OCI-LY1 (cell line): ENCODE data around the gene NEK6.

Source experiments
- H2AFZ ChIP-seq: fragments of 200-600 bp; sonication (generic), shearing (Covaris generic); 2 replicates; pipeline ENCODE4 v1.6.0; 2014; ENCODE audit warnings: antibody characterized with exemption, mild to moderate bottlenecking, low read length
- H3F3A ChIP-seq: fragments of 200-600 bp; sonication (generic), shearing (Covaris generic); 2 replicates; pipeline ENCODE4 v1.6.0; 2014; ENCODE audit warnings: mild to moderate bottlenecking, antibody characterized with exemption, low read length, moderate library complexity; ENCODE audit not compliant: insufficient read depth
- H3K27ac ChIP-seq: fragments of 200-600 bp; sonication (generic); 2 replicates; pipeline ENCODE4 v1.5.1; 2014; ENCODE audit warnings: low read length, mixed run types, mild to moderate bottlenecking, low read depth; ENCODE audit not compliant: poor library complexity, severe bottlenecking
- H3K27me3 ChIP-seq: fragments of 200-600 bp; sonication (generic); 2 replicates; pipeline ENCODE4 v1.6.0; 2014; ENCODE audit warnings: antibody characterized with exemption, mild to moderate bottlenecking, low read length, moderate library complexity; ENCODE audit not compliant: insufficient read depth
- H3K36me3 ChIP-seq: fragments of 200-600 bp; sonication (generic); 2 replicates; pipeline ENCODE4 v1.6.1; 2014; ENCODE audit warnings: mild to moderate bottlenecking, antibody characterized with exemption, low read length, moderate library complexity, mixed read lengths; ENCODE audit not compliant: insufficient read depth
- H3K4me1 ChIP-seq: fragments of 200-600 bp; sonication (generic); 2 replicates; pipeline ENCODE4 v1.5.1; 2014; ENCODE audit warnings: mild to moderate bottlenecking, low read length, moderate library complexity; ENCODE audit not compliant: insufficient read depth, severe bottlenecking
- H3K4me2 ChIP-seq: fragments of 200-600 bp; sonication (generic), shearing (Covaris generic); 2 replicates; pipeline ENCODE4 v1.6.1; 2014; ENCODE audit warnings: low read length
- H3K4me3 ChIP-seq: fragments of 200-600 bp; sonication (generic); 2 replicates; pipeline ENCODE4 v1.5.1; 2014; ENCODE audit warnings: low read length, low read depth, mild to moderate bottlenecking, mixed read lengths; ENCODE audit not compliant: poor library complexity, severe bottlenecking
- H3K79me2 ChIP-seq: fragments of 200-600 bp; shearing (Covaris generic); 2 replicates; pipeline ENCODE4 v1.6.1; 2016; ENCODE audit warnings: mixed run types, low read length, mixed read lengths; ENCODE audit not compliant: insufficient read depth
- H3K9ac ChIP-seq: fragments of 200-600 bp; sonication (generic), shearing (Covaris generic); 2 replicates; pipeline ENCODE4 v1.6.1; 2014; ENCODE audit warnings: mild to moderate bottlenecking, low read length, mixed read lengths
- H3K9me2 ChIP-seq: fragments of 200-600 bp; sonication (generic), shearing (Covaris generic); 2 replicates; pipeline ENCODE4 v1.6.1; 2014; ENCODE audit warnings: low read depth, mild to moderate bottlenecking, low read length, mixed read lengths
- H3K9me3 ChIP-seq: fragments of 200-600 bp; shearing (Covaris generic); 2 replicates; pipeline ENCODE4 v1.6.1; 2014; ENCODE audit warnings: low read length, mixed read lengths
- H4K20me1 ChIP-seq: fragments of 200-600 bp; sonication (generic), shearing (Covaris generic); 2 replicates; pipeline ENCODE4 v1.6.0; 2016; ENCODE audit warnings: mild to moderate bottlenecking, low read length; ENCODE audit not compliant: insufficient read depth
- EZH2 ChIP-seq: fragments of 200-600 bp; sonication (generic), shearing (Covaris generic); IDR thresholded peaks from 2 replicates; pipeline ENCODE4 v1.8.0; 2017; ENCODE audit warnings: borderline replicate concordance, mixed run types, mild to moderate bottlenecking, antibody characterized with exemption, low read length, moderate library complexity, mixed read lengths
- TF ChIP-seq, protein P1 (sequence below): fragments of 200-600 bp; sonication (generic), shearing (Covaris generic); IDR thresholded peaks from 2 replicates; pipeline ENCODE4 v1.5.1; 2017; ENCODE audit warnings: mild to moderate bottlenecking, antibody characterized with exemption, low read length, moderate library complexity, mixed read lengths

The NEK6 gene

DNA sequence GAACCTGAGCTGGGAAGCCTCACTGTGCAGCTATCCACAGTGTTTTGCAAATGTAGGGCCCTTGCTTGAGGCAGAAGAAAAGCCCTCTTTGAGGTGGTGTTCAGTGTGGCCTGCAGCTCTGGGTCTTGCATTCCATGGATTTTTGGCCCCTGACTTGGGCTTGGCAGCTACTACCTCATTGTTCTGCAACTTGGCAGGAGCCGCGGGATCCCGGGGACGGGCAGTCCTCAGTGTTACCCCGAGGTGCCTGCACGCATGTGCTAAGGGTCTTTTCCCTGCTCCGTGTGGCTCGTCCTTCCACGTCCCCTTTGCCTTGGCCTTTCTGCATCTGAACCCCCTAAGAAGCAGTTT, 39.8 kb downstream of the NEK6 start:
- H3K4me1 ChIP-seq = no peaks in the 10 kb centered on the region
- H3K79me2 ChIP-seq = no peaks in the 10 kb centered on the region
- H3K9ac ChIP-seq = no peak overlapping the region
- H3K27me3 ChIP-seq = peaks cover 5% of the 10 kb centered on the region; the same call in 1 of the 2 replicates
- no peak overlapping the region for H3K27ac ChIP-seq
- H4K20me1 ChIP-seq = no peaks in the 10 kb centered on the region
- no peaks in the 10 kb centered on the region for H3K9me3 ChIP-seq
- no peak overlapping the region for H2AFZ ChIP-seq
- H3F3A ChIP-seq = no peaks in the 10 kb centered on the region
- H3K36me3 ChIP-seq = no peaks in the 10 kb centered on the region
- TF ChIP-seq EZH2 = no peak
- TF ChIP-seq, protein P1, sequence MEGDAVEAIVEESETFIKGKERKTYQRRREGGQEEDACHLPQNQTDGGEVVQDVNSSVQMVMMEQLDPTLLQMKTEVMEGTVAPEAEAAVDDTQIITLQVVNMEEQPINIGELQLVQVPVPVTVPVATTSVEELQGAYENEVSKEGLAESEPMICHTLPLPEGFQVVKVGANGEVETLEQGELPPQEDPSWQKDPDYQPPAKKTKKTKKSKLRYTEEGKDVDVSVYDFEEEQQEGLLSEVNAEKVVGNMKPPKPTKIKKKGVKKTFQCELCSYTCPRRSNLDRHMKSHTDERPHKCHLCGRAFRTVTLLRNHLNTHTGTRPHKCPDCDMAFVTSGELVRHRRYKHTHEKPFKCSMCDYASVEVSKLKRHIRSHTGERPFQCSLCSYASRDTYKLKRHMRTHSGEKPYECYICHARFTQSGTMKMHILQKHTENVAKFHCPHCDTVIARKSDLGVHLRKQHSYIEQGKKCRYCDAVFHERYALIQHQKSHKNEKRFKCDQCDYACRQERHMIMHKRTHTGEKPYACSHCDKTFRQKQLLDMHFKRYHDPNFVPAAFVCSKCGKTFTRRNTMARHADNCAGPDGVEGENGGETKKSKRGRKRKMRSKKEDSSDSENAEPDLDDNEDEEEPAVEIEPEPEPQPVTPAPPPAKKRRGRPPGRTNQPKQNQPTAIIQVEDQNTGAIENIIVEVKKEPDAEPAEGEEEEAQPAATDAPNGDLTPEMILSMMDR = no peak
- no peaks in the 10 kb centered on the region for H3K9me2 ChIP-seq
- H3K4me3 ChIP-seq = no peak overlapping the region
- H3K4me2 ChIP-seq = no peak overlapping the region

DNA sequence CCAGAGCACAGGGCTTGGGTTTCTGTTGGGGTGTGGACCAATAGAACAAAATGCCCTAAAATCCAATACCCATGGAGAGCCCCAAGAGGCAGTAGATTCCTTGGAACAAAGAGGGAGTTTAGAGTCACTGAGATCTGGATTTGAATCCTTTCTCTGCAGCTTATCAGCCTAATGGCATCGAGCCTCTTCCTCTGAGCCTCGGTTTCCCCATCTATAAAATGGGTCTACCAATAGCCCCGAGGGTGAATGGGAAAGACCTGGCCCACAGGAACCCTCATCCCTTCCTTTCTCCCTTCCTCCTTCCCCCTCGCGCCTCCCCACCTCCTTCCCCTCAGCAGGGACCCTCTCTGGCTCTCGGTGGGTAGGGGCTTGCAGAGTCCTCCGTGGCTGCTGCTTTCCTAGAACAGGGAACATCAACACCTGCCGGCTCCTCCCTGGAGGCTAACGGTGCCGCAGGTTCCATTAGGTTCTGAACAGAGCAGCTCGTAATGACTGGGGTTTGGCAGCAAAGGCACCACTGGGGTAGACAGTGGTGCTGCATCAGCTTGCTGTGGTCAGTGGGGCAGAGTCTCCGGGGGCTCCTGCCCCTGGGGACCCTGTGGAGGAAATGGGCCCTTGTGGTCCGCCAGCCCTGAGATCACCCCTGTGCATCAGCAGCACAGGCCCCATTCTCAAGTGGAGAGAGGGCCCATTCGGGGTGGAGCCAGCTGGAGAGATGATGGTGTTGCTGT, 40.3 kb downstream of the NEK6 start:
- no peaks in the 10 kb centered on the region for H3K79me2 ChIP-seq
- no peaks in the 10 kb centered on the region for H3K9me3 ChIP-seq
- H3K4me1 ChIP-seq = no peaks in the 10 kb centered on the region

DNA sequence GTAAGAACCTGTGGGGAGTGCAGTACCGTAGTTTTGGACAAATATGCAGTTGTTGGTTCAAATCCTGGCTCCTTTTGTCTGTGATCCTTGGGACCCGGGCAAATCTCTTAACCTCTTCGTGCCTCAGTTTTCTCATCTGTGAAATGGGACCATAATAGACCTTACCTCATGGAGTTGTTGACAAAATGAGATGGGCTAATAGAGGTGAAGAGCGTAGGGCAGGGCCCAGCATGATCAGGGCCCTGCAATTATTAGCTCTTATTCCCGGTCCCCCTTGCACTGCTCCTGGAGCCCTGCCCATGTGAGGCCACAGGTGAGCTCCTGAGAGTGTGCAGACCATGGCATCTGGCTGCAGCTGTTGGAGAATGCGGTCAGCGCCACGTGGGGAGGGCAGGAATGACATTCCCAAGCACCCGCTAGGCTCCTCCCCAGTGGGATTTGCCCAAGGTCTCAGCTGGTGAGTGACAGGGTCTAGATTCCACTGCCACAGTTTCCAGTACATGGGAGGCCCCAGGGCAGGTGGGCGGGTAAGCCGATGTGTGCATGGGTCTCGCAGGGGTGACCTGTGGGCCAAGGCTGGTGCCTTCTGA, 41.0 kb downstream of the NEK6 start:
- no peaks in the 10 kb centered on the region for H3K36me3 ChIP-seq
- no peaks in the 10 kb centered on the region for H3K9me2 ChIP-seq
- no peaks in the 10 kb centered on the region for H3F3A ChIP-seq
- TF ChIP-seq, protein P1 = no peak
- TF ChIP-seq EZH2 = no peak
- no peak overlapping the region for H3K27ac ChIP-seq
- no peaks in the 10 kb centered on the region for H4K20me1 ChIP-seq
- H3K4me3 ChIP-seq = no peak overlapping the region
- peaks cover 5% of the 10 kb centered on the region; the same call in 1 of the 2 replicates for H3K27me3 ChIP-seq
- no peak overlapping the region for H3K9ac ChIP-seq
- no peaks in the 10 kb centered on the region for H3K79me2 ChIP-seq
- no peak overlapping the region for H3K4me2 ChIP-seq
- H2AFZ ChIP-seq = no peak overlapping the region
- H3K9me3 ChIP-seq = no peaks in the 10 kb centered on the region
- no peaks in the 10 kb centered on the region for H3K4me1 ChIP-seq

More for the DNA sequence above, 40.3 kb downstream of the NEK6 start:
- Histone ChIP-seq H3K9me2 (no peaks in the 10 kb centered on the region), H3K27ac (no peak overlapping the region), H3F3A (no peaks in the 10 kb centered on the region), H3K36me3 (no peaks in the 10 kb centered on the region), H3K27me3 (peaks cover 5% of the 10 kb centered on the region; the same call in 1 of the 2 replicates), H4K20me1 (no peaks in the 10 kb centered on the region), H3K9ac (no peak overlapping the region), H3K4me2 (no peak overlapping the region), H2AFZ (no peak overlapping the region), H3K4me3 (no peak overlapping the region)
- no peak for TF ChIP-seq EZH2
- TF ChIP-seq, protein P1 = no peak
